Metanephros (tissue), 1 donor: ENCODE data around the gene TEKT2. TPM values are rescaled to one million over a fixed set of nuclear protein-coding genes. Genes with fewer than 3 reads are reported as not detected.

Experiments used
- total RNA-seq: library from RNA; depleted of rRNA; stranded (reverse); fragments of >200 nt; gene quantifications from one replicate; pipeline ENCODE4 v1.2.3, GENCODE V29; 2014

TEKT2 gene
- 5.0 TPM for total RNA-seq

DNA sequence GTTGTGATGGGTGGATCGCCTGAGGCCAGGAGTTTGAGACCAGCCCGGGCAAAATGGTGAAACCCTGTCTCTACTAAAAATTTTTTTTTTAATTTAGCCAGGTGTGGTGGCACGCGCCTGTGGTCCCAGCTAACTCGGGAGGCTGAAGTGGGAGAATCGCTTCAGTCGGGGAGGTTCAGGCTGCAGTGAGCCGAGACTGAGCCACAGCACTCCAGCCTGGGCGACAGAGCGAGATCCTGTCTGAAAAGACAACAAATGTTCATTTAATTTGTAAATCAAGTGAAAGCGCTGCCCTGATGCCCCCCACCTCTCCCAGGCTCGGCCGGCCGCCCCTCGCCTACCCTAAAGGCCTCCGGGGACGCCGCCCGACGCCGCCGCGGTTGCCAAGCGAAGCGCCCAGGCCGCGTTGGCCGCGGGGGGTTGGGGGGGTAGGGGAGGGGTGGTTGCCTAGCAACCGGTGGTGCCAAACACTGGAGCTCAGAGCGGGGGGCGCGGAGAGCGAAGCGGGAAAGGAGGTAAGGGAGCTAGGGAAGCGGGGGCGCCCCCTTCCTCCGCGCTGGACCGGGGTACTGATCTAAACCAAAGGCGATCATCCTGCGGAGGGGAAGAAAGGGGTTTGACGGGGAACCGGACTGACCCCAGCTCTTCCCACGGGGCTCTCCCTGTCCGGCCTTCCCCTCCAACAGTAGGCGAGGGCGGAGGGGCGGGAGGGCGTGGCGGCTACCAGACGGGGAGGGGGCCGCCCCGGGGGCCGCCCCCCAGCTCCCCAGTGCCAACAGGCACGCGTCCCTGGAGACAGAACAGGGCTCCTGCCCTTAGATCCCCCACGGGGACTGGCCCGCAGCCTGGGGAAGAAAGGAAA, at the start of gene TEKT2:
Gene TEKT2, plus strand, starts transcription at position 460 of the 862 bp plus-strand sequence. CDS start 828 bp downstream, outside the sequence.

GRCh38 chr1:36088577-36089392, 4.9 kb downstream of the TEKT2 start, which contains the start of gene ADPRS:
ADPRS (plus strand) TSS chr1:36088892; CDS start chr1:36088905, 13 bp downstream.

GRCh38 chr1:36125129-36125991, 41.5 kb downstream of the TEKT2 start, which contains the start of gene COL8A2:
COL8A2 (minus strand) TSS chr1:36125222; CDS start chr1:36100242, 24,980 bp downstream.

Other genes with a start within 250 kb of the TEKT2 start
- gene AGO1, start 200.9 kb upstream of the TEKT2 start, total RNA-seq, result 19.0 TPM
- 33.2 TPM for gene AGO3, start 153.0 kb upstream of the TEKT2 start, total RNA-seq
- 30.0 TPM for gene ADPRS, start 4.8 kb downstream of the TEKT2 start, total RNA-seq
- gene COL8A2, start 41.1 kb downstream of the TEKT2 start, total RNA-seq, result 3.7 TPM
- 42.7 TPM for gene TRAPPC3, start 65.4 kb downstream of the TEKT2 start, total RNA-seq
- gene MAP7D1, start 72.1 kb downstream of the TEKT2 start, total RNA-seq, result 45.6 TPM
- 111 TPM for gene THRAP3, start 140.3 kb downstream of the TEKT2 start, total RNA-seq
- gene SH3D21, start 222.3 kb downstream of the TEKT2 start, total RNA-seq, result 19.5 TPM
- 117 TPM for gene EVA1B, start 239.6 kb downstream of the TEKT2 start, total RNA-seq